C4-2B (cell line): ENCODE measurements around the gene TMEM19.

Experiments
- H3K27ac ChIP-seq: fragments of 450-650 bp; 2 replicates; pipeline ENCODE4 v1.5.1; 2017
- CTCF ChIP-seq: fragments of 450-650 bp; conservative IDR thresholded peaks from 2 replicates; pipeline ENCODE4 v1.5.1; 2017; ENCODE audit warnings: mild to moderate bottlenecking
- ZFX ChIP-seq: fragments of 450-650 bp; IDR thresholded peaks from 2 replicates; pipeline ENCODE4 v1.6.1; 2017

The TMEM19 gene

GRCh38 chr12:71710276-71711125 lies 24.6 kb downstream of the TMEM19 start:
- no peak for TF ChIP-seq CTCF
- TF ChIP-seq ZFX, result no peak
- H3K27ac ChIP-seq, result no peak overlapping the region

GRCh38 chr12:71718611-71719010 lies 32.7 kb downstream of the TMEM19 start:
- TF ChIP-seq CTCF (no peak), ZFX (no peak)
- no peak overlapping the region for H3K27ac ChIP-seq

- TF ChIP-seq CTCF (no peak), ZFX (no peak)
- no peak overlapping the region for H3K27ac ChIP-seq
These were observed 33.9 kb downstream of the TMEM19 start for GRCh38 chr12:71719647-71720370.

- no peak overlapping the region for H3K27ac ChIP-seq
- no peak for TF ChIP-seq CTCF
- no peak for TF ChIP-seq ZFX
These were observed 36.1 kb downstream of the TMEM19 start for GRCh38 chr12:71721783-71722505.

GRCh38 chr12:71725011-71725410 lies 39.1 kb downstream of the TMEM19 start:
- TF ChIP-seq CTCF, result no peak
- no peak overlapping the region for H3K27ac ChIP-seq

GRCh38 chr12:71726548-71726947 lies 40.7 kb downstream of the TMEM19 start:
- H3K27ac ChIP-seq, result no peak overlapping the region
- TF ChIP-seq ZFX (no peak), CTCF (no peak)

- TF ChIP-seq CTCF, result no peak
- no peak for TF ChIP-seq ZFX
- H3K27ac ChIP-seq, result no peak overlapping the region
These were observed 42.1 kb downstream of the TMEM19 start for GRCh38 chr12:71727958-71728357.
